H54 (cell line): ENCODE data around the gene ADGRG1.
"Not testable (repeated sequence)": the region's sequence is repeated elsewhere in the genome, so short reads cannot be mapped to it uniquely, and the experiment has no call there.

Source experiments
- DNase-seq: peaks from one replicate; pipeline ENCODE4 v3.0.0; 2011; ENCODE audit warnings: low spot score, mixed read lengths; ENCODE audit not compliant: insufficient read length
- FAIRE-seq: peaks from 3 replicates; lab custom pipeline; 2011; peaks lifted over from hg19 to GRCh38; lab: Jason Lieb, UNC
- POLR2A ChIP-seq: IDR thresholded peaks from 2 replicates; pipeline ENCODE4 v1.6.1; 2011; ENCODE audit warnings: low read depth, mild to moderate bottlenecking, low read length

ADGRG1 gene

DNA sequence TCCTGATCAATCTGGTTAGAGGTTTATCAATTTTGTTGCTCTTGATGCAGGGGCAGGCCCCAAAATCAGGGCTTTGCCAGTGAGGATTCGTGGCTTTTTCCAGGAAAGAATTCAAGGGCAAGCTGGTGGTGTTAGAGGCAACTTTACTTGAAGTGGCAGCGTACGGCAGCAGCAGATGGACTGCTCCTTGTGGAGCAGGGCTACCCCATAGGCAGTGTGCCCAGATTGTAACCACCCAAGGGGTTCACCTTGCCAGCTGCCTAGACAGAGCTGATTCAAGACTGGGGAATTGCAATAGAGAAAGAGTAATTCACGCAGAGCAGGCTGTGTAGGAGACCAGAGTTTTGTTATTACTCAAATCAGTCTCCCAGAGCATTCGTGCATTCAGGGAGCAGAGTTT, 82.9 kb downstream of the ADGRG1 start:
- DNase-seq = no peak
- no peak for FAIRE-seq
- TF ChIP-seq POLR2A = no peak

DNA sequence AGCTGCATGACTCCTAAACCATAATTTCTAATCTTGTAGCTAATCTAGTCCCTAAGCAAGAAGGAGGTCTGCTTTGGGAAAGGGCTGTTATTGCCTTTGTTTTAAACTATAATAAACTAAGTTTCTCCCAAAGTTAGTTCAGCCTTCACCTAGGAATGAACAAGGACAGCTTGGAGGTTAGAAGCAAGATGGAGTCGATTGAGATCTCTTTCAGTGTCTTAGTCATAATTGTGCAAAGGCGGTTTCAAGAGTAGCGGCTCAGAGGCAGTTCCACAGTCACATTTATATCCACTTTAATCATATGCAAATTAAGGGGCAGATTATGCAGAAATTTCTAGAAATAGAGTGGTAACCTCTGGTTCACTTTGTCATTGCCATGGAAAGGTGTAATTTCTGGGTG, 83.6 kb downstream of the ADGRG1 start:
- FAIRE-seq = no peak
- no peak for TF ChIP-seq POLR2A
- no peak for DNase-seq

DNA sequence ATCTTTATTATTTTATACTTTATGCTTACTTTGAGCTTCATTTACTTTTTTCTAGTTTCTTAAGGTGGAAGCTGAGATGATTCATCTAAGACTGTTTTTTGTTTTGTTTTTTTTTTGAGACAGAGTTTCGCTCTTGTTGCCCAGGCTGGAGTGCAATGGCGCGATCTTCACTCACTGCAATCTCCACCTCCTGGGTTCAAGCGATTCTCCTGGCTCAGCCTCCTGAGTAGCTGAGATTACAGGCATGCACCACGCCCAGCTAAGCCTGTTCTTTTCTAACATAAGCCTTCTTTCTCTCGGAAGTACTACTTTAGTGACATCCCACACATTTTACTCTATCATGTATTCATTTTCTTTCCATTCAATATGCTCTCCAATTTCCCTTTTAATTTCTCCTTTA, 84.1 kb downstream of the ADGRG1 start:
- FAIRE-seq, DNase-seq: not testable (repeated sequence)

DNA sequence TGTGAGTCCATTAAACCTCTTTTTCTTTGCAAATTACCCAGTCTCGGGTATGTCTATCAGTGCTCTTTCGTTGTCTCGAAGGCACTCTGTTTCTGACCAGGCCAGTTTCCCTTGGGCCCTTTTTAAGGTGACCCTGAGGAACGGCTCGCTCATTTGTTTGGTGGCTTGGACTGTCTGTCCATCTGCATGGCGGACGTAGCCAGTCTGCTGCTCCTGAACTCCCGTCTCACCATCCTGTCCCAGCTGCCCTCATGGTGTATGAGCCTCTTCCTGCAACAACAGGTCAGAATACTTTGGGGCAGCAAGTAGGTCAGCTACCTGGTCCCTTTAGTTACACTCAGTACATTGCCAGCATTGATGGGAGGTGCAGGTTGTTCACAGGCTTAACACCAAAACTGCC, 85.2 kb downstream of the ADGRG1 start:
- no peak for TF ChIP-seq POLR2A
- FAIRE-seq (no peak), DNase-seq (no peak)

DNA sequence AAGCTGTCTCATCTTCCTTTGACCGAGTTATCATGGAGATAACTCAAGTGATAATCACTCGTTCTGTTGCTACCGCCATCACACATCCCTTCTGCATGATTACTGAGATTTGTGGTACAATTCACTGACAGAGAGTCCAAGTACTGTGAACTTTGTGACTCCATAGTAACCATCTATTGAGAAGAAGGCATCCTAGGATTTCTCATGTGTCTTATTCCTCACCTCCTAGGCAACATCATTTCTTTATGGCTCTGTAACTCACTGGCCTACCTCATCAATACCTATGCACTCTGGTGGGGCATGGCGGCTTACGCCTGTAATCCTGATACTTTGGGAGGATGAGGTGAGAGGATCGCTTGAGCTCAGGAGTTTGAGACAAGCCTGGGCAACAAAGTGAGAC, 85.6 kb downstream of the ADGRG1 start:
- no peak for TF ChIP-seq POLR2A
- FAIRE-seq (no peak), DNase-seq (no peak)
